Neural progenitor cell (in vitro differentiated cells): ENCODE data around the gene PGLYRP4. TPM values are rescaled to one million over a fixed set of nuclear protein-coding genes. Genes with fewer than 3 reads are reported as not detected.

Experiments
- DNase-seq: peaks from one replicate; pipeline ENCODE4 v3.0.0-alpha.2; 2016; ENCODE audit warnings: low spot score
- H2AFZ ChIP-seq: fragments of 200-600 bp; sonication (generic); replicated peaks from 2 replicates; pipeline ENCODE4 v1.6.1; 2016; ENCODE audit warnings: antibody characterized with exemption
- H3F3A ChIP-seq: fragments of 200-600 bp; sonication (generic); 2 replicates; pipeline ENCODE4 v1.6.1; 2016; ENCODE audit warnings: antibody characterized with exemption, low read depth
- H3K27ac ChIP-seq: fragments of 200-600 bp; sonication (generic); 2 replicates; pipeline ENCODE4 v1.5.1; 2016; ENCODE audit warnings: mild to moderate bottlenecking
- H3K27me3 ChIP-seq: fragments of 200-600 bp; sonication (generic); 2 replicates; pipeline ENCODE4 v1.6.1; 2016; ENCODE audit warnings: mild to moderate bottlenecking, moderate library complexity
- H3K36me3 ChIP-seq: fragments of 200-600 bp; sonication (generic); 2 replicates; pipeline ENCODE4 v1.5.1; 2016
- H3K4me1 ChIP-seq: fragments of 200-600 bp; sonication (generic); 2 replicates; pipeline ENCODE4 v1.6.1; 2016; ENCODE audit warnings: mixed run types
- H3K4me2 ChIP-seq: fragments of 200-600 bp; sonication (generic); 2 replicates; pipeline ENCODE4 v1.6.1; 2016
- H3K4me3 ChIP-seq: fragments of 200-600 bp; sonication (generic); 2 replicates; pipeline ENCODE4 v1.5.1; 2016
- H3K79me2 ChIP-seq: fragments of 200-600 bp; sonication (generic); 2 replicates; pipeline ENCODE4 v1.6.1; 2016; ENCODE audit warnings: low read depth
- H3K9ac ChIP-seq: fragments of 200-600 bp; sonication (generic); 2 replicates; pipeline ENCODE4 v1.6.1; 2016
- H3K9me3 ChIP-seq: fragments of 200-600 bp; sonication (generic); 2 replicates; pipeline ENCODE4 v1.5.1; 2016; ENCODE audit warnings: low read depth
- H4K20me1 ChIP-seq: fragments of 200-600 bp; sonication (generic); 2 replicates; pipeline ENCODE4 v1.6.1; 2016; ENCODE audit warnings: low read depth
- H3K27ac Mint-ChIP-seq: 3 replicates; pipeline ENCODE4 v1.8.0; 2021; ENCODE audit warnings: mixed read lengths
- H3K27me3 Mint-ChIP-seq: 2 replicates; pipeline ENCODE4 v1.8.0; 2022; ENCODE audit warnings: low read depth, mild to moderate bottlenecking, inconsistent platforms, moderate library complexity, mixed read lengths; ENCODE audit not compliant: insufficient read depth
- H3K36me3 Mint-ChIP-seq: 3 replicates; pipeline ENCODE4 v1.8.0; 2021; ENCODE audit warnings: mixed read lengths
- H3K4me1 Mint-ChIP-seq: 3 replicates; pipeline ENCODE4 v1.8.0; 2021; ENCODE audit warnings: mixed read lengths
- H3K4me3 Mint-ChIP-seq: 3 replicates; pipeline ENCODE4 v1.8.0; 2021; ENCODE audit warnings: mild to moderate bottlenecking, moderate library complexity, mixed read lengths
- H3K9me3 Mint-ChIP-seq: 3 replicates; pipeline ENCODE4 v1.8.0; 2020; ENCODE audit warnings: mixed read lengths
- CTCF ChIP-seq: fragments of 200-600 bp; sonication (generic); IDR thresholded peaks from 2 replicates; pipeline ENCODE4 v1.5.1; 2017; ENCODE audit warnings: antibody characterized with exemption, mild to moderate bottlenecking
- EZH2 ChIP-seq: fragments of 200-600 bp; sonication (generic); IDR thresholded peaks from 2 replicates; pipeline ENCODE4 v1.6.1; 2017; ENCODE audit warnings: antibody characterized with exemption, mild to moderate bottlenecking, moderate library complexity
- EZH2phosphoT487 ChIP-seq: fragments of 200-600 bp; sonication (generic); IDR thresholded peaks from 2 replicates; pipeline ENCODE4 v1.6.1; 2017; ENCODE audit warnings: antibody characterized with exemption
- small RNA-seq: library from RNA; depleted of rRNA; stranded (forward); fragments of <200 nt; gene quantifications from one replicate; pipeline ENCODE3, GENCODE V24; 2015
- total RNA-seq: library from RNA; depleted of rRNA; stranded (reverse); fragments of >200 nt; gene quantifications from 2 replicates; pipeline ENCODE4 v1.2.3, GENCODE V29; 2015; ENCODE audit warnings: low replicate concordance

PGLYRP4 gene
- total RNA-seq, 1 donor from 2014 or later = not detected

GRCh38 chr1:153292185-153292584, 56.5 kb downstream of the PGLYRP4 start:
- H2AFZ ChIP-seq = no peak overlapping the region
- no peak overlapping the region for H3K27ac ChIP-seq
- H4K20me1 ChIP-seq = no peaks in the 10 kb centered on the region
- no peaks in the 10 kb centered on the region for H3K79me2 ChIP-seq
- TF ChIP-seq EZH2phosphoT487 = no peak
- no peak for TF ChIP-seq EZH2
- no peak for TF ChIP-seq CTCF
- H3K9me3 ChIP-seq = no peaks in the 10 kb centered on the region
- H3K27ac Mint-ChIP-seq = no peak overlapping the region
- H3K9ac ChIP-seq = no peak overlapping the region
- H3K4me1 Mint-ChIP-seq = no peaks in the 10 kb centered on the region
- no peaks in the 10 kb centered on the region for H3K9me3 Mint-ChIP-seq
- H3K27me3 Mint-ChIP-seq = peaks cover 4% of the 10 kb centered on the region
- no peak overlapping the region for H3K4me3 ChIP-seq
- H3K27me3 ChIP-seq = no peaks in the 10 kb centered on the region
- no peaks in the 10 kb centered on the region for H3K36me3 ChIP-seq
- H3K36me3 Mint-ChIP-seq = no peaks in the 10 kb centered on the region
- no peak overlapping the region for H3K4me3 Mint-ChIP-seq
- H3K4me1 ChIP-seq = no peaks in the 10 kb centered on the region
- no peaks in the 10 kb centered on the region for H3F3A ChIP-seq
- DNase-seq = no peak
- no peak overlapping the region for H3K4me2 ChIP-seq

GRCh38 chr1:153291514-153291913, 57.1 kb downstream of the PGLYRP4 start:
- no peak for DNase-seq
- Histone ChIP-seq H3K4me3 (no peak overlapping the region), H3K4me2 (no peak overlapping the region), H3K9me3 (no peaks in the 10 kb centered on the region), H3F3A (no peaks in the 10 kb centered on the region), H3K4me1 (no peaks in the 10 kb centered on the region), H3K79me2 (no peaks in the 10 kb centered on the region), H3K36me3 (no peaks in the 10 kb centered on the region), H2AFZ (no peak overlapping the region), H4K20me1 (no peaks in the 10 kb centered on the region), H3K9ac (no peak overlapping the region), H3K27ac (no peak overlapping the region), H3K27me3 (no peaks in the 10 kb centered on the region)
- Mint-ChIP-seq H3K4me1 (no peaks in the 10 kb centered on the region), H3K36me3 (no peaks in the 10 kb centered on the region), H3K27ac (peak overlapping the region; percentile 32), H3K27me3 (peaks cover 4% of the 10 kb centered on the region), H3K9me3 (no peaks in the 10 kb centered on the region), H3K4me3 (no peak overlapping the region)
- TF ChIP-seq CTCF (no peak), EZH2phosphoT487 (no peak), EZH2 (no peak)

GRCh38 chr1:153288634-153289275, 59.9 kb downstream of the PGLYRP4 start:
- H3K27ac ChIP-seq = no peak overlapping the region
- H3F3A ChIP-seq = no peaks in the 10 kb centered on the region
- H3K4me3 Mint-ChIP-seq = no peak overlapping the region
- peaks cover 6% of the 10 kb centered on the region for H3K9me3 ChIP-seq
- no peak overlapping the region for H3K4me3 ChIP-seq
- no peak overlapping the region for H3K9ac ChIP-seq
- peaks cover 4% of the 10 kb centered on the region for H3K27me3 Mint-ChIP-seq
- H3K4me2 ChIP-seq = no peak overlapping the region
- no peaks in the 10 kb centered on the region for H3K4me1 ChIP-seq
- H3K36me3 Mint-ChIP-seq = no peaks in the 10 kb centered on the region
- H4K20me1 ChIP-seq = no peaks in the 10 kb centered on the region
- TF ChIP-seq CTCF (peak; percentile 33), EZH2 (no peak), EZH2phosphoT487 (no peak)
- H2AFZ ChIP-seq = no peak overlapping the region
- H3K27me3 ChIP-seq = no peaks in the 10 kb centered on the region
- H3K79me2 ChIP-seq = no peaks in the 10 kb centered on the region
- no peaks in the 10 kb centered on the region for H3K4me1 Mint-ChIP-seq
- no peaks in the 10 kb centered on the region for H3K36me3 ChIP-seq
- no peak for DNase-seq
- no peak overlapping the region for H3K27ac Mint-ChIP-seq
- no peaks in the 10 kb centered on the region for H3K9me3 Mint-ChIP-seq

Small RNAs within 50 kb of the gene (small RNA-seq; reads per million reads assigned to genes)
- not detected for gene RNU6-160P
- gene S100A15A = not detected

Other genes with a start within 250 kb of the PGLYRP4 start
- not detected in 2 replicates for gene SPRR2F, start 235.3 kb downstream of the PGLYRP4 start, total RNA-seq
- not detected in 2 replicates for gene SPRR2G, start 198.0 kb downstream of the PGLYRP4 start, total RNA-seq
- not detected in 2 replicates for gene LELP1, start 145.4 kb downstream of the PGLYRP4 start, total RNA-seq
- not detected in 2 replicates for gene PRR9, start 131.3 kb downstream of the PGLYRP4 start, total RNA-seq
- not detected in 2 replicates for gene LORICRIN, start 89.2 kb downstream of the PGLYRP4 start, total RNA-seq
- gene PGLYRP3, start 35.9 kb downstream of the PGLYRP4 start, total RNA-seq = not detected in 2 replicates
- gene S100A9, start 9.0 kb upstream of the PGLYRP4 start, total RNA-seq = not detected in 2 replicates
- not detected in 2 replicates for gene S100A12, start 26.8 kb upstream of the PGLYRP4 start, total RNA-seq
- not detected in 2 replicates for gene S100A8, start 42.2 kb upstream of the PGLYRP4 start, total RNA-seq
- not detected in 2 replicates for gene S100A7A, start 67.7 kb upstream of the PGLYRP4 start, total RNA-seq
- gene S100A7, start 111.8 kb upstream of the PGLYRP4 start, total RNA-seq = not detected in 2 replicates
- gene S100A6, start 187.2 kb upstream of the PGLYRP4 start, total RNA-seq = 0.34 TPM in 1 of 2 replicates, not detected in the other
- not detected in 2 replicates for gene S100A5, start 192.1 kb upstream of the PGLYRP4 start, total RNA-seq
- 22.4 and 34.3 TPM in 2 replicates for gene S100A4, start 197.0 kb upstream of the PGLYRP4 start, total RNA-seq
- gene S100A3, start 200.4 kb upstream of the PGLYRP4 start, total RNA-seq = not detected in 2 replicates
- not detected in 2 replicates for gene S100A2, start 217.0 kb upstream of the PGLYRP4 start, total RNA-seq